Measurements from ENCODE around the gene ARPC5.
"Not testable (repeated sequence)": the region's sequence is repeated elsewhere in the genome, so short reads cannot be mapped to it uniquely, and the experiment has no call there.

ARPC5 gene

DNA sequence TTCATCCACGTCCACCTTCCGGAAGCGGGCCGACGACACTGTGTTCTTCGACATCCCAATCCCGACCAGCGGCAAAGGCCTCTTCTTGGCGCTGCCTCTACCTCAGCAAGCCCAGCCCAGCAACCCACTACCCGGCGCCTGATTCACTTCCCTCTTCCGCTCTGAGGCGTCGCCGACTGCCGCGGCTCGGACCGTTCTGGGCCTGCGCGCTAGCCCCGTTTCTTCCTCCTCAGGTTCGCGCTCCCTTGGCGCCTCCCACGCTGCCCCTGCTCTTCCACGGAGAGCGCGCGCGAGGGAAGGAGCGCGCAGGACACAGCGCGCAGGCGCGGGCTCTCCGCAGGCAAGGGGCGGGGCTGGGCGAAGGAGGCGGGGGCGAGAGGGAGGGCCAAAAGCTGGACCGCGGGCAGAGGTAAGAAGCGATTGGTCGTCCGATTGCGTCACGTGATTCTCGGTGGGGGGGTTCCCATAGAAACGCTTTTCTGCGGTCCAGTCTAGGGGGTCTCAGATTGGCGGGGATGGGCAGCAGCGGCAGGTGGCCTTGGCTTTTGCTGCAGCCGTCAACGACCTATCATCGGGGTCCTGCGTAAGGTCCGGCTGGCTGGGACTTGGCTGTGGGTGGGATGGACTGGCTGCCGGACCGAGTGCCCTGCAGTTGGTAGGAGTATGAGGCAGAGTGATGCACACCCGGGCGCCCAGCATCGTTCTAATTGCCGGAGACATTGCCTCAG is at the start of gene ARPC5:
Gene ARPC5 (minus strand): TSS at position 178 of the 728 bp plus-strand sequence. CDS start 124 bp downstream, at position 54.
- Histone ChIP-seq H3K4me1 (ENCODE audit: control insufficient read depth, insufficient read depth, low read length) (peaks cover 7% of the 10 kb centered on the region), H3K4me3 (ENCODE audit: low read depth, low read length) (peak within 1 kb of the TSS; percentile 96)

GRCh38 chr1:183685112-183685713 is 49.6 kb upstream of the ARPC5 start:
- H3K4me3 ChIP-seq (ENCODE audit: low read depth, low read length), result no peak overlapping the region
- H3K27me3 ChIP-seq (ENCODE audit: control insufficient read depth, insufficient read depth, low read length), result no peaks in the 10 kb centered on the region
- no peaks in the 10 kb centered on the region for H3K4me1 ChIP-seq (ENCODE audit: control insufficient read depth, insufficient read depth, low read length)
- no peaks in the 10 kb centered on the region for H3K36me3 ChIP-seq (ENCODE audit: control insufficient read depth, insufficient read depth, low read length)
- H3K9me3 ChIP-seq (ENCODE audit: control insufficient read depth, insufficient read depth, low read length), result no peaks in the 10 kb centered on the region
- H3K9ac ChIP-seq (ENCODE audit: low read depth, low read length), result no peak overlapping the region

More for the DNA sequence above, at the start of gene ARPC5:
- Histone ChIP-seq H3K9ac (ENCODE audit: low read depth, low read length) (peak within 1 kb of the TSS; percentile 58), H3K36me3 (ENCODE audit: control insufficient read depth, insufficient read depth, low read length) (peaks cover 2% of the 10 kb centered on the region), H3K27me3 (ENCODE audit: control insufficient read depth, insufficient read depth, low read length) (peaks cover 16% of the 10 kb centered on the region), H3K9me3 (ENCODE audit: control insufficient read depth, insufficient read depth, low read length) (no peaks in the 10 kb centered on the region)

- H3K9ac ChIP-seq (ENCODE audit: low read depth, low read length); H3K36me3 ChIP-seq (ENCODE audit: control insufficient read depth, insufficient read depth, low read length); H3K27me3 ChIP-seq (ENCODE audit: control insufficient read depth, insufficient read depth, low read length); H3K4me3 ChIP-seq (ENCODE audit: low read depth, low read length); H3K9me3 ChIP-seq (ENCODE audit: control insufficient read depth, insufficient read depth, low read length); H3K4me1 ChIP-seq (ENCODE audit: control insufficient read depth, insufficient read depth, low read length): not testable (repeated sequence)
Observed at GRCh38 chr1:183679363-183679762, 43.8 kb upstream of the ARPC5 start.

GRCh38 chr1:183678819-183679218 is 43.2 kb upstream of the ARPC5 start:
- Histone ChIP-seq H3K9me3 (ENCODE audit: control insufficient read depth, insufficient read depth, low read length) (no peaks in the 10 kb centered on the region), H3K36me3 (ENCODE audit: control insufficient read depth, insufficient read depth, low read length) (no peaks in the 10 kb centered on the region), H3K4me1 (ENCODE audit: control insufficient read depth, insufficient read depth, low read length) (no peaks in the 10 kb centered on the region)

GRCh38 chr1:183676586-183677189 is 41.1 kb upstream of the ARPC5 start:
- H3K36me3 ChIP-seq (ENCODE audit: control insufficient read depth, insufficient read depth, low read length), result no peaks in the 10 kb centered on the region
- H3K4me3 ChIP-seq (ENCODE audit: low read depth, low read length), result no peak overlapping the region
- no peak overlapping the region for H3K9ac ChIP-seq (ENCODE audit: low read depth, low read length)
- H3K9me3 ChIP-seq (ENCODE audit: control insufficient read depth, insufficient read depth, low read length), result no peaks in the 10 kb centered on the region
- no peaks in the 10 kb centered on the region for H3K4me1 ChIP-seq (ENCODE audit: control insufficient read depth, insufficient read depth, low read length)
- H3K27me3 ChIP-seq (ENCODE audit: control insufficient read depth, insufficient read depth, low read length), result no peaks in the 10 kb centered on the region

More at GRCh38 chr1:183678819-183679218, 43.2 kb upstream of the ARPC5 start:
- Histone ChIP-seq H3K4me3 (ENCODE audit: low read depth, low read length) (no peak overlapping the region), H3K9ac (ENCODE audit: low read depth, low read length) (no peak overlapping the region), H3K27me3 (ENCODE audit: control insufficient read depth, insufficient read depth, low read length) (no peaks in the 10 kb centered on the region)

- H3K9me3 ChIP-seq (ENCODE audit: control insufficient read depth, insufficient read depth, low read length), result no peaks in the 10 kb centered on the region
- H3K9ac ChIP-seq (ENCODE audit: low read depth, low read length), result no peak overlapping the region
- no peaks in the 10 kb centered on the region for H3K4me1 ChIP-seq (ENCODE audit: control insufficient read depth, insufficient read depth, low read length)
- no peak overlapping the region for H3K4me3 ChIP-seq (ENCODE audit: low read depth, low read length)
- no peaks in the 10 kb centered on the region for H3K27me3 ChIP-seq (ENCODE audit: control insufficient read depth, insufficient read depth, low read length)
- no peaks in the 10 kb centered on the region for H3K36me3 ChIP-seq (ENCODE audit: control insufficient read depth, insufficient read depth, low read length)
Observed at GRCh38 chr1:183675883-183676585, 40.5 kb upstream of the ARPC5 start.

DNA sequence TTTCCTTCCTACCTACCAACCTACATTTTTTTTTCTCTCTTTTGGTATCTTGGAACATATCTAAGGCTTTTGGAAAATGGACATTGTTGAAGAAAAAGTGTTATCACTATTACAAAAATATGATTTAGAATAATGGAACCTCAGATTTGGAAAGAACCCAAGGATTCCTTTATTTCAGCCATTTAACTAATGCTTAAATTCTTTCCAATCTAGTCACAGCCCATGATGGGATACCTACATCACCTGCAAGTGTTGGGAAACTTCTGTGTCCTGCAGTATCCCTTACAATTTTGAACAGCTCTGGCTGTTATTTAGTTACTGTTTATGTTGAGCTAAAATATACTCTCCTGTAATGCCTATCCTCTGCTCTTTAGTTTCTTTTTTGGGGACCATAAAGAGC is 39.8 kb upstream of the ARPC5 start:
- no peak overlapping the region for H3K9ac ChIP-seq (ENCODE audit: low read depth, low read length)
- no peaks in the 10 kb centered on the region for H3K4me1 ChIP-seq (ENCODE audit: control insufficient read depth, insufficient read depth, low read length)
- H3K4me3 ChIP-seq (ENCODE audit: low read depth, low read length), result no peak overlapping the region
- H3K36me3 ChIP-seq (ENCODE audit: control insufficient read depth, insufficient read depth, low read length), result no peaks in the 10 kb centered on the region
- no peaks in the 10 kb centered on the region for H3K27me3 ChIP-seq (ENCODE audit: control insufficient read depth, insufficient read depth, low read length)
- H3K9me3 ChIP-seq (ENCODE audit: control insufficient read depth, insufficient read depth, low read length), result no peaks in the 10 kb centered on the region

DNA sequence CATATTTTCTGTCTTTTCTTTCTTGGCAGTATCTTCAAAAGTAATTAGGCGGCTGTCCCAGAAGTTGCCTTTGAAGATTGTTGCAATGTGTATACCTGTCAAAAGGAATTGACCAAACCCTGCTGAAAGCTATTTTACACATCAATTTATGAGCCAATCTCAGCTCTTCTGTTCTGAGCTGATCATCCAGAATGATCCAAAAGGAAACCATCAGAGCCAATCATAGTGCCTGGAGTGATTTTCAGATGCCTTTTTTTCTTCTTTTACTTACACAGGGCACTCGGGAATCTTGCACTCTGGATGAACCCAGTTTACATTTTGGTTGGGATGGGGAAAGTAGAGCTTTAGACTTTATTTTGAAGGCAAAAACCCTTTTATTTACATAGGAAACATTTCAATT is 39.3 kb upstream of the ARPC5 start:
- Histone ChIP-seq H3K36me3 (ENCODE audit: control insufficient read depth, insufficient read depth, low read length) (no peaks in the 10 kb centered on the region), H3K9me3 (ENCODE audit: control insufficient read depth, insufficient read depth, low read length) (no peaks in the 10 kb centered on the region), H3K4me1 (ENCODE audit: control insufficient read depth, insufficient read depth, low read length) (no peaks in the 10 kb centered on the region), H3K4me3 (ENCODE audit: low read depth, low read length) (no peak overlapping the region), H3K9ac (ENCODE audit: low read depth, low read length) (no peak overlapping the region), H3K27me3 (ENCODE audit: control insufficient read depth, insufficient read depth, low read length) (no peaks in the 10 kb centered on the region)

GRCh38 chr1:183674339-183674738 is 38.8 kb upstream of the ARPC5 start:
- H3K36me3 ChIP-seq (ENCODE audit: control insufficient read depth, insufficient read depth, low read length), result no peaks in the 10 kb centered on the region
- H3K27me3 ChIP-seq (ENCODE audit: control insufficient read depth, insufficient read depth, low read length), result no peaks in the 10 kb centered on the region
- no peaks in the 10 kb centered on the region for H3K4me1 ChIP-seq (ENCODE audit: control insufficient read depth, insufficient read depth, low read length)
- no peak overlapping the region for H3K4me3 ChIP-seq (ENCODE audit: low read depth, low read length)
- H3K9me3 ChIP-seq (ENCODE audit: control insufficient read depth, insufficient read depth, low read length), result no peaks in the 10 kb centered on the region
- no peak overlapping the region for H3K9ac ChIP-seq (ENCODE audit: low read depth, low read length)

- no peaks in the 10 kb centered on the region for H3K9me3 ChIP-seq (ENCODE audit: control insufficient read depth, insufficient read depth, low read length)
- H3K27me3 ChIP-seq (ENCODE audit: control insufficient read depth, insufficient read depth, low read length), result no peaks in the 10 kb centered on the region
Observed at GRCh38 chr1:183673605-183674323, 38.2 kb upstream of the ARPC5 start.

GRCh38 chr1:183670169-183670568 is 34.6 kb upstream of the ARPC5 start:
- Histone ChIP-seq H3K9ac (ENCODE audit: low read depth, low read length) (no peak overlapping the region), H3K36me3 (ENCODE audit: control insufficient read depth, insufficient read depth, low read length) (no peaks in the 10 kb centered on the region), H3K4me3 (ENCODE audit: low read depth, low read length) (no peak overlapping the region), H3K27me3 (ENCODE audit: control insufficient read depth, insufficient read depth, low read length) (no peaks in the 10 kb centered on the region), H3K4me1 (ENCODE audit: control insufficient read depth, insufficient read depth, low read length) (no peaks in the 10 kb centered on the region), H3K9me3 (ENCODE audit: control insufficient read depth, insufficient read depth, low read length) (no peaks in the 10 kb centered on the region)

More at GRCh38 chr1:183673605-183674323, 38.2 kb upstream of the ARPC5 start:
- H3K36me3 ChIP-seq (ENCODE audit: control insufficient read depth, insufficient read depth, low read length), result no peaks in the 10 kb centered on the region
- H3K4me3 ChIP-seq (ENCODE audit: low read depth, low read length), result no peak overlapping the region
- H3K4me1 ChIP-seq (ENCODE audit: control insufficient read depth, insufficient read depth, low read length), result no peaks in the 10 kb centered on the region
- no peak overlapping the region for H3K9ac ChIP-seq (ENCODE audit: low read depth, low read length)
